Panc1 (cell line): ENCODE data around the gene WNT11.

Experiments used
- CTCF ChIP-seq: fragments of 450-650 bp; IDR thresholded peaks from 2 replicates; pipeline ENCODE4 v1.5.1; 2017; ENCODE audit warnings: mild to moderate bottlenecking
- POLR2AphosphoS5 ChIP-seq: IDR thresholded peaks from 2 replicates; pipeline ENCODE4 v1.6.1; 2012; ENCODE audit warnings: mild to moderate bottlenecking, low read depth, low read length, moderate library complexity
- REST ChIP-seq, 2 experiments: IDR thresholded peaks; 2 replicates each; pipeline ENCODE4 v1.6.1; 2011 to 2012; ENCODE audit warnings: low read depth in 2 of 2, control low read depth in 1 of 2, low read length in 1 of 2, mild to moderate bottlenecking in 1 of 2, moderate library complexity in 1 of 2; ENCODE audit not compliant: insufficient read depth in 1 of 2
- SIN3A ChIP-seq: IDR thresholded peaks from 2 replicates; pipeline ENCODE4 v1.6.1; 2012; ENCODE audit warnings: low read depth, mild to moderate bottlenecking, low read length, moderate library complexity, borderline replicate concordance; ENCODE audit not compliant: insufficient read depth

- TF ChIP-seq CTCF (no peak), POLR2AphosphoS5 (no peak), REST (IDR thresholded peaks at IDR 0.05; ENCODE audit: insufficient read depth in 1 of 2, low read depth in 2 of 2, low read length in 1 of 2) (no peak), SIN3A (no peak)
Measured at GRCh38 chr11:76241243-76242000, 35.1 kb upstream of the WNT11 start.
